K562 (cell line): Measurements from ENCODE around the gene MFSD11. TPM values are rescaled to one million over a fixed set of nuclear protein-coding genes. Genes with fewer than 3 reads are reported as not detected.

ENCODE experiments used
- ARID1B ChIP-seq: fragments of 450-650 bp; IDR thresholded peaks from 2 replicates; pipeline ENCODE4 v1.6.1; 2016; ENCODE audit warnings: antibody characterized with exemption, mild to moderate bottlenecking, inconsistent platforms
- ATF1 ChIP-seq, 2 experiments: fragments of 450-650 bp in 1 of 2; IDR thresholded peaks; 2 replicates each; pipeline ENCODE4 v1.6.1; 2016; ENCODE audit warnings: missing compliant biosample characterization in 1 of 2, missing genetic modification characterization in 1 of 2
- BDP1 ChIP-seq: IDR thresholded peaks from 3 replicates; pipeline ENCODE4 v1.6.1; 2011; ENCODE audit not compliant: insufficient read length, insufficient read depth
- BMI1 ChIP-seq: fragments of 150-350 bp; IDR thresholded peaks from 2 replicates; pipeline ENCODE4 v1.6.1; 2014; ENCODE audit warnings: low read length
- CBFA2T2 ChIP-seq: fragments of 450-650 bp; conservative IDR thresholded peaks from 2 replicates; pipeline ENCODE4 v1.6.1; 2017; ENCODE audit warnings: mild to moderate bottlenecking
- FOXO4 ChIP-seq: fragments of 450-650 bp; formaldehyde crosslinking; IDR thresholded peaks from 2 replicates; pipeline ENCODE4 v1.4.0; 2020; ENCODE audit warnings: mild to moderate bottlenecking, moderate library complexity
- ID3 ChIP-seq, 2 experiments: fragments of 250-450 bp in 1 of 2; fragments of 450-650 bp in 1 of 2; sonication (Bioruptor Pico) in 1 of 2; IDR thresholded peaks; 2 replicates each; pipeline versions ENCODE4 v1.6.1 to v1.8.0; 2016 to 2021; ENCODE audit warnings: mild to moderate bottlenecking in 2 of 2, moderate library complexity in 2 of 2, missing compliant biosample characterization in 1 of 2, missing genetic modification characterization in 1 of 2
- IRF9 ChIP-seq: fragments of 450-650 bp; IDR thresholded peaks from 2 replicates; pipeline ENCODE4 v1.6.1; 2016; ENCODE audit warnings: missing biosample characterization, missing genetic modification characterization
- JUN ChIP-seq, 2 experiments: sonication (generic) in 1 of 2; formaldehyde crosslinking in 1 of 2; IDR thresholded peaks; 2 replicates each; pipeline versions ENCODE4 v1.6.1 to v1.8.0; 2012 to 2022; ENCODE audit warnings: borderline replicate concordance in 2 of 2, mild to moderate bottlenecking in 2 of 2, improper control_type of control experiment in 1 of 2, low read depth in 1 of 2, low read length in 1 of 2, missing genetic modification reagents in 1 of 2
- JUND ChIP-seq, 2 experiments: IDR thresholded peaks; 2 replicates in 1 of 2; 3 replicates in 1 of 2; pipeline ENCODE4 v1.6.1; 2011; ENCODE audit warnings: borderline replicate concordance in 2 of 2, low read depth in 2 of 2, low read length in 2 of 2, improper control_type of control experiment in 1 of 2, missing biosample characterization in 1 of 2, missing genetic modification characterization in 1 of 2, missing genetic modification reagents in 1 of 2
- NEUROD1 ChIP-seq: fragments of 150-350 bp; IDR thresholded peaks from 2 replicates; pipeline ENCODE4 v1.6.1; 2014; ENCODE audit warnings: borderline replicate concordance, low read length, low read depth; ENCODE audit not compliant: partially characterized antibody
- PCBP1 ChIP-seq: fragments of 200-400 bp; formaldehyde crosslinking; IDR thresholded peaks from 2 replicates; pipeline ENCODE4 v1.6.1; 2018; ENCODE audit warnings: mild to moderate bottlenecking, low read depth, low read length; ENCODE audit not compliant: poor library complexity, severe bottlenecking
- PTTG1 ChIP-seq: fragments of 450-650 bp; IDR thresholded peaks from 2 replicates; pipeline ENCODE4 v1.6.1; 2016; ENCODE audit warnings: low read depth, mild to moderate bottlenecking, missing genetic modification characterization, missing compliant biosample characterization
- SAFB2 ChIP-seq: fragments of 200-400 bp; formaldehyde crosslinking; IDR thresholded peaks from 2 replicates; pipeline ENCODE4 v1.6.1; 2018; ENCODE audit warnings: borderline replicate concordance, low read length, low read depth, moderate library complexity; ENCODE audit not compliant: severe bottlenecking
- SIN3B ChIP-seq: fragments of 450-650 bp; IDR thresholded peaks from 2 replicates; pipeline ENCODE4 v1.6.1; 2017; ENCODE audit warnings: low read depth, mild to moderate bottlenecking, moderate library complexity
- SRSF9 ChIP-seq: fragments of 200-400 bp; formaldehyde crosslinking; IDR thresholded peaks from 2 replicates; pipeline ENCODE4 v1.6.1; 2017; ENCODE audit warnings: low read depth, low read length, borderline replicate concordance
- SUPT5H ChIP-seq: fragments of 450-650 bp; IDR thresholded peaks from 2 replicates; pipeline ENCODE4 v1.6.1; 2016
- ZBTB9 ChIP-seq: fragments of 450-650 bp; formaldehyde crosslinking; IDR thresholded peaks from 2 replicates; pipeline ENCODE4 v1.4.0; 2020; ENCODE audit warnings: mild to moderate bottlenecking, moderate library complexity
- ZNF449 ChIP-seq: fragments of 250-450 bp; sonication (Bioruptor Pico); IDR thresholded peaks from 2 replicates; pipeline ENCODE4 v1.8.0; 2022; ENCODE audit warnings: moderate library complexity, mild to moderate bottlenecking, inconsistent platforms
- ZNF79 ChIP-seq: fragments of 250-450 bp; sonication (Bioruptor Pico); IDR thresholded peaks from 2 replicates; pipeline ENCODE4 v1.4.0; 2020; ENCODE audit warnings: low read depth, mild to moderate bottlenecking, moderate library complexity
- polyA plus RNA-seq, 8 experiments: library from polyadenylated mRNA; depleted of rRNA in 4 of 8; stranded (reverse) in 5 of 8; unstranded in 3 of 8; fragments of >200 nt; fragmentation: Nextera tagmentation in 2 of 8; fragmentation: Illumina TruSeq in 1 of 8; extraction: Ambion mirVana in 2 of 8; extraction: Trizol in 1 of 8; gene quantifications; 2 replicates each; pipeline versions ENCODE4 v1.2.1 to v1.2.3, GENCODE V29; 2011 to 2014; ENCODE audit warnings: inconsistent platforms in 1 of 8, missing spikeins in 1 of 8
- total RNA-seq, 7 experiments: library from RNA; depleted of rRNA in 6 of 7; stranded (reverse); fragments of >200 nt in 6 of 7; fragmentation: Illumina TruSeq in 2 of 7; extraction: Trizol in 2 of 7; gene quantifications; 2 replicates each; pipeline versions ENCODE4 v1.2.1 to v1.2.3, GENCODE V29; 2011 to 2021; ENCODE audit warnings: low replicate concordance in 1 of 7

MFSD11 gene
- total and polyA plus RNA-seq, 9 of the 15 experiments (the other 6 are each of a cell fraction or from before 2014, with no cell fraction given): 14.4 to 24.5 (median 19.9) TPM

GRCh38 chr17:76697702-76698465 is 40.0 kb upstream of the MFSD11 start (continued):
- TF ChIP-seq BMI1: no peak
- TF ChIP-seq JUND (IDR thresholded peaks at IDR 0.05; ENCODE audit: borderline replicate concordance, low read depth, low read length): peak; percentile 57
- peak; percentile 38; the same call in 1 of the 3 replicates for TF ChIP-seq JUND (tag; IDR thresholded peaks at IDR 0.05; ENCODE audit: borderline replicate concordance, low read depth, low read length)
- TF ChIP-seq IRF9: no peak
- no peak for TF ChIP-seq SRSF9
- peak; percentile 53 for TF ChIP-seq NEUROD1
- TF ChIP-seq ID3 (CRISPR knock-in tag; IDR thresholded peaks at IDR 0.05): no peak
- TF ChIP-seq ID3 (tag; IDR thresholded peaks at IDR 0.05): no peak
- TF ChIP-seq SUPT5H: no peak
- no peak for TF ChIP-seq ATF1 (CRISPR knock-in tag; IDR thresholded peaks at IDR 0.05)
- TF ChIP-seq ATF1 (tag; IDR thresholded peaks at IDR 0.05): no peak
- no peak for TF ChIP-seq ZNF79 (CRISPR knock-in tag)
- TF ChIP-seq CBFA2T2: peak; percentile 60
- peak; percentile 19; the same call in 1 of the 2 replicates for TF ChIP-seq ZBTB9 (CRISPR knock-in tag)
- TF ChIP-seq ARID1B: peak; percentile 85
- TF ChIP-seq JUN (IDR thresholded peaks at IDR 0.05; ENCODE audit: borderline replicate concordance, low read depth, low read length): no peak
- no peak for TF ChIP-seq JUN (CRISPR knock-in tag; IDR thresholded peaks at IDR 0.05; ENCODE audit: borderline replicate concordance)
- TF ChIP-seq ZNF449: no peak
- TF ChIP-seq BDP1: no peak
- TF ChIP-seq PTTG1: no peak
- TF ChIP-seq SAFB2: no peak
- TF ChIP-seq FOXO4 (CRISPR knock-in tag): no peak
- no peak for TF ChIP-seq PCBP1
- no peak for TF ChIP-seq SIN3B
